GM18907 (cell line): ENCODE results near the gene TMOD3.
"Not testable (repeated sequence)": the region's sequence is repeated elsewhere in the genome, so short reads cannot be mapped to it uniquely, and the experiment has no call there.

ENCODE experiments used
- ATAC-seq: cut with Tn5 transposase; IDR thresholded peaks from one replicate; pipeline ENCODE4 v1.9.1; 2021; ENCODE audit warnings: mild to moderate bottlenecking, moderate library complexity; ENCODE audit not compliant: unreplicated experiment

Gene TMOD3

DNA sequence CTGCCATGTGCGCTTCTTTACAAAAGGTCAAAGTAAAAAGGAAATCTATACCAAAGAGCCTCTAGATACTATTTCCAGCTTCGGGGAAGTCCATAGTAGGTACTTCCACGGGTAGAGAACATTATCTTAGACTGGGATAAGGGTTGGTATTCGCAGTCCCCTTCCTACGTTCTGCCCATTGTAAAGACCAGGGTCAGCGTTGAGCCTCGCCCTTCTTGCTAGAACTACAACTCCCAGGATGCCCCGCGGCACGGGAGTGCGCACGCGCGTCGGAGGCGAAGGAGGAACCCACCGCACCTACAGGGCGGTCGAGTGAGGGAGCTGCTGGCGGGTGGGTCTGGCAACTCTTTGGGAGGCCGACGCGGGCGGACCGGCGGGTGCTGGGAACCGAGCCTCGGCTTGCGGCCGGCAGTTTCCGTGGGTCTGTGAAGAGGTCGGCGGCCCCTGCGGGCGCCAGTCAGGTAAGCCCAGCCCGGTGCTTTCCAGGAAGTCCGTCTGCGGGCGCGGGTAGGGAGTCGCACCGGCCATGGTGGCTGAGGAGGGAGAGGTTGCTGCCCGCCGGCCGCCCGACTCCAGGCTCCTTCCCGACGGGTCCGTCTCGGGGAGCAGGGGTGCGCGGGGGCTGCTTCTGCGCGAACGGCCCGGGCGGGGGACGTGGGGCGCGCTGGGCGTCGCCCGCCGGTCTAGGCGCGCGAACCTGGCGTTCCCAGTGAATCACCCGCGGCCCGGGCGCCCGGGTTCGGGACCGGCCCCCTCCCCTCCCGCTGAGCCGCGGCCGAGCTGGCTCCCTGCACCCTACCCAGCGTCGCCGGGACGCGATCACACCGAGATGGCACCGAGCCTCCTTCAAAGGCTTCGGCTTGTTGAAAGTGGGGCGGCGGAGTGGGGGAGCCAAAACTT is at the start of gene TMOD3:
Gene TMOD3 (plus strand): TSS at position 278 of the 900 bp plus-strand sequence. CDS start 33,232 bp downstream, outside the sequence.
- ATAC-seq: peak; percentile 89

DNA sequence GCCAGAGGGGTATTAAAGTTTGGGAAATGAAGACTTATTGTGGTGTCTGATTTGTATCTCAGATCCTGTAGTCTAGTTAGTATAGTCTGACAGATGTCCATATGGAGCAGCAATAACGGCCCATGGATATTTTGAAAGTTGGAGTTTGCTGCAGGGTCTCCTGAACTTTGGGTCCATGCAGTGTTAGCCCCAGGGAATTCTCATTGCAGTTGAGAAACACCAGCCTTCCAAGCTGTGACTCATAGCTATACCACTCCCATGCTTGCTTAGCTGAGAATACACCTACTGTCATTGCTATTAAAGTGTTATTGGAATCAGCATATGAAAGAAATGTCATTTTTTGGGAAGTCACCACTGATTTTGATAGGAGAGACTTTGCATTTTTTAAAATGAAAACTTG is 48.8 kb upstream of the TMOD3 start:
- no peak for ATAC-seq

DNA sequence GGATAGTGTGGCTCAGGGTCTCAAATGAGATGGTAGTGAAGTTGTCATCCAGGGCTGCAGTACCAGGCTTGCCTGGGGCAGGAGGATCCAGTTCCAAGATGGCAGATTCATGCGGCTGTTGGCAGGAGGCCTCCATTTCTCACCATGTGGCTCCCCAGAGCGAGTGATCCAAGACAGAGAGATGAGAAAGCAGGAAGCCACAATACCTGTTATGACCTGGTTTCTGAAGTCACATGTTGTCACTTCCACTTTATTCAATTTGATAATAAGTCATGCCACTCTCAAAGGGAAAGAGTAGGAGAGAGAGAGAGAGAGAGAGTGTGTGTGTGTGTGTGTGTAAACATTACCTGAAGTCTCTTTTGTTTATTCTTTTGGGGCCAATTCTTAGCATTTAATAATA is 47.9 kb upstream of the TMOD3 start:
- no peak for ATAC-seq

DNA sequence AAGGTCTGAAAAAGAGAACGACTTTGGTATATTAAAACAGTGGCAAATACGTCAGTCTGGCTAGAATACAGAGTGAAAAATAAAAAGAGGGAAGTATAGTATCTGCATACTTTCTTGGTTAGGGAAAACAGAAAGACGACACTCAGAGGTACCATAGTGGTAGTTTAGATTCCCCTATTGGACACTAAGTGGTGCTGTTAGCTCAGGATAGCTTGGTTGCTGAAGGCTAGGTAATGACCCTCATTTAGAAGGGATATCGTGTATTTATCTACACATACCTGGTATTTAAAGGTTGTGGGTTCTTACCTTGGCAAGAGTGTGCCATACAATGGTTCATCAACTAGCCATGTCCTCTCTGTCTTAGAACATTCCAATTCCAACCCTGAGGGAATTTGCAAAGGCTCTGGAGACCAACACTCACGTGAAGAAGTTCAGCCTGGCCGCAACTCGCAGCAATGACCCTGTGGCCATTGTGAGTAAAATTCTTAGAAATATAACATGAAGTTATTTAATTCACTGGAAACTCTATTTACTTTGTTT is 47.0 kb upstream of the TMOD3 start:
- no peak for ATAC-seq

DNA sequence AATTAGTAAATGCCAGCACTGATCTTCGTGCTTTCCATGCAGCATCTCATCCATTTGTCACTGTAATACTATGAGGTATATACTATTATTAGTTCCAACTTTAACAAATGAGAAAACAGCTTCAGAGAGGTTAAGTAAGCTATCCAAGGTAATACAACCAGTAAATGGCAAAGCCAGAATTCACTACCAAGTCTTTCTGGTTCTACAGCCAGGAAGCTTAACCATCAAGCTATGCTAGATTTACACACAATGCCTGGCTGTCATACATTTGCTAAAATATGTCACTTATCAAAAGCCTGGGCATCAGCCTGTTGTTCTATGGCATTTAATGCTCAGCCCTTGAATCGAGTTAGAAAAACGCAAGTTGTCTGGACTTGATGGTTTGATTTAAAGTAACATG is 45.5 kb upstream of the TMOD3 start:
- ATAC-seq: no peak

DNA sequence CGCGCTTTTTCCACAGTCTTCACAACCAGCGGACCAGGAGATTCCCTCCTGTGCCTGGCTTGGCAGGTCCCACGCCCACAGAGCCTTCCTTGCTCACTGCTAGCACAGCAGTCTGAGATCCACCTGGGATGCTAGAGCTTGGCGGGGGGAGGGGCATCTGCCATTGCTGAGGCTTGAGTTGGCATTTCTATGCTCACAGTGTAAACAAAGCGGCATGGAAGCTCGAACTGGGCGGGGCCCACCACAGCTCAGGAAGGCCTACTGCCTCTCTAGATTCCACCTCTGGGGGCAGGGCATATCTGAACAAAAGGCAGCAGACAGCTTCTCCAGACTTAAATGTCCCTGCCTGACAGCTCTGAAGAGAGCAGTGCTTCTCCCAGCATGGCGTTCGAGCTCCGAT is 42.3 kb upstream of the TMOD3 start:
- not testable (repeated sequence) for ATAC-seq

DNA sequence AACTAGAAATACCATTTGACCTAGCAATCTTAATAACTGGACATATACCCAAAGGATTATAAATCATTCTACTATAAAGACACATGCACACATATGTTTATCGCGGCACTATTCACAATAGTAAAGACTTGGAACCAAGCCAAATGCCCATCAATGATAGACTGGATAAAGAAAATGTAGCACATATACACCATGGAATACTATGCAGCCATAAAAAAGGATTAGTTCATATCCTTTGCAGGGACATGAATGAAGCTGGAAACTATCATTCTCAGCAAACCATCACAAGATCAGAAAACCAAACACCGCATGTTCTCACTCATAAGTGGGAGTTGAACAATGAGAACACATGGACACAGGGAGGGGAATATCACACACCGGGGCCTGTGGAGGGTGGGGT is 37.0 kb upstream of the TMOD3 start:
- ATAC-seq: not testable (repeated sequence)

DNA sequence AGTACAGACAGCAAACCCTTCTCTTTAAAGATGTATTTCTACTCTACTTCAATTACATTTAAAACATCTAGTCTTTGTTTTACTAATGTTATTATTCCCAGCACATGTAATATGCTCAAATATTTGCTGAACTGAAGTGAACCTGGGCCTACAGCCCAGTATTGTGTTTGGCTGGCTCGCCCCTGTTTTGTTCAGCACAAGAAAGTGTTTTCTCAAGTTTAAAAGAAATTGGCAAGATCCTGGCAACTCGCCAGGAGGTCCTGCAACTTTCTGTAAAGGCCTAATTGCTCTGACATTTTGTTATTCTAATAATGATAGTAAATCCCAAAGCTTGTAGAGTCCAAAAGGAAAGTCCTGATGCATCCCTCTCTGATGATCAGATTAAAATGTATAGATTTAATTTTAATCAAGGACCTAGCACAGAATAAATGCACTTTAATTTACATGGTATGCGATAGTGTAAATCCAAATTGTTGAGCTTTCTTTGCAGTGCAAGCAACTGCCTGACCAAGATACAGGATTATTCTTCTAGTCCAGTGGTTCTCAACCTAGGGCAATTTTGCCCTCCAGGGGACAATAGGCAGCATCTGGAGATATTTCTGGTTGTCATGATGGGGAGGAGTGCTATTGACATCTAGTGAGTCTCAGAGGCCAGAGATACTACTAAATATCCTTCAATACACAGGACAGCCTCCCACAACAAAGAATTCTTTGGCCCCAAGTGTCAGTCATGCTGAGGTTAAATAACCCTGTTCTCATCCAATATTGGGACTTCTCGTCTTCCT is 35.7 kb upstream of the TMOD3 start:
- no peak for ATAC-seq

DNA sequence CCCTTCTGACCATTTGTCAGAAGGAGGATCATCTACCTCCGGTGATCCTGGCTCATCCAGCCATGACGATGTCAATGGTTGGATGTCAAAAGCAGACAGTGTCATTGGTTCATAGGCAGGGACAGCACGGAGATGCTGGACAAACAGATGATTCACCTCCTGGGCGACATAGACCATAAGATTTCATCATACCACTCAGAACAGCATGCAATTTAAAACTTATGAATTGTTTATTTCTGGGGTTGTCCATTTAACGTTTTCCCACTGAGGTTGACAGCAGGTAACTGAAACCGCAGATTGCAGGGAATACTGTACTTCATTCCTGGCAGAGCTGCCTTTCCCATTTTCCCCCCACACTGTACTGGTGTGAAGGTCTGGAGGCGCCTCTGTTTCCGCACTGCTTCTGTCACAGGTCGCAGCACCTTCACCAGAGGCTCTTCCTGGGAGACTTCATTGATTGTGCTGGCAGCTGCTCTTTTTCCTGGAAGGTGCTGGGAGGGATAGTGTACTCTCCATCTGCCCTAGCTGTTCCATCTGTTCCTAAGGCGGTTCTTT is 32.5 kb upstream of the TMOD3 start:
- ATAC-seq: no peak

DNA sequence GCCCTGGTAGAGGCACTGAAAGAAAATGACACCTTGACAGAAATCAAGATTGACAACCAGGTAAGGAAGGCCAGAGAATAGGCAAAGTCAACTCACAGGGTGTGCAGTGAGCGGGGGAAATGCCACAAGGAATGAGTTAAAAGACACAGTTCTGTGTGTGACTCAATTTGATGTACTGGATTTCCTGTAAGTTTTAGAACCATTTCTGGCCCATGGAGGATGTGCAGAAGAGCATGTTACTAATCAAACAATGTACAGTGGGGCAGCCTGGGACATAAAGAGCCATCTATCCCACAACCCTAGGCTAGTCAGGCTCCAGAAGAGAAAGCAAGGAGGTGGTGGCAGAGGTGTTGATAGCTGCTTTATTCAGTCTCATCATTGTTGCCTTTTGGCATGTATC is 31.2 kb upstream of the TMOD3 start:
- ATAC-seq: no peak

DNA sequence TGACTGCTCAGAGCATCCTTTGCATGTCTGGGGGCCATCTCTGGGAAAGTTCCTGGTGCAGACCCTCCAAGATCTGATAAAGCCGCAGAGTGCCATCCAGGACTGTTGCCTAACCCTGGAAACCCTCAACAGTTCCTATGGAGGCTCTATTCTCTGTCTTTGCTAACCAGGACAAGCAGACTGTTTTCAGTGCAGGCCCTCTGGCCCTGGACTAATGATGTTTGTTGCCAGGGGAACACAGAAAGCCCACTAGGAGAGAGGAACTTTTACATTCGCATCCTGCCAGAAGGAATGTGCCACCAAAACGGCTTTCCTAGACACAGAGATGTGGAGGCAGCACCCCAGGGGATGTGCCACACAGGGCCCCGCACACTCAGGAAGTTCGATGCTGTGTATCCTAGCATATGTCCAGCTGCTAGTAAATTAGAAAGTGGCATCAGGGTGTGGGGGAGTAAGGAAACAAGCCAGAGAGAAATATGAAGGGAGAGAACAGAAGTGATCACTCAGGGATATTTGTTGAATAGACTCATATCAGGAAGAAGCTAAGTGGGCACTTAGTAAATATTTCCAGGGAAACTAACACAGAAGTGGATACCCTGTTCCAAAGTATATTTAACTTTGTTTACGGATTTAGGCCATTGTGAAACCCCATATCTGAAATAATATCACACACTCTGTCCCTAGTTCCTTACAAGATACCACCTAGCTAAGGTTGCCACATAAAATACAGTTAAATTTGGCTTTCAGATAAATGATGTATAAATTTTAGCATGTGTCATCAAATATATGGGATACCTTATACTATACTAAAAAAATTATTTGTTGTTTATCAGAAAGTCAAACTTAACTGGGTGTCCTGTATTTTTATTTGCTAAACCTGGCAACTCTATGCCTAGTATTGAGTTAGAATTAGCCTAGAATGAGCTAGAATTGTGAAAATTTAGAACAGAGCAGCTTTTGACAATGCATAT is 29.9 kb upstream of the TMOD3 start:
- ATAC-seq: no peak

DNA sequence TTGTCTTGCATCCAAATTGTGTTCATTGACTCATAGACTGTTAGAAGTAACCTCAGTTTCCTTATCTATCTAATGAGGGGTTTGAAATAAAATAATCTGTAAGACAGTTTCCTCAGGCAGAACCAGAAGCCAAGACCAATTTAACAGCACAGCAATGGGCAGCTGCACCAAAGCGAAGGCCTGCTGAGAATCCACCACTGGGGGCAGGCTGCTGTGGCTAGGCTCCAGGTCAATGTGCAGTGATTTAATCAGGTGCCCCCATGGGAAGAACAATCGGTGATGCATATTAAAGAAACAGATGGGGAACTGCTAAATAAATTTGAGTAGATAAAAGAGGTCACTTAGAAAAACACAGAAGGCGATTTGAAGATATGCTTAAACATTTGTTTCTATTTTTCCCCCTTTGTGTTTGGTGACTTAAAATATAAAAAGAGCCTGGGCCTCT is 28.0 kb upstream of the TMOD3 start:
- no peak for ATAC-seq

DNA sequence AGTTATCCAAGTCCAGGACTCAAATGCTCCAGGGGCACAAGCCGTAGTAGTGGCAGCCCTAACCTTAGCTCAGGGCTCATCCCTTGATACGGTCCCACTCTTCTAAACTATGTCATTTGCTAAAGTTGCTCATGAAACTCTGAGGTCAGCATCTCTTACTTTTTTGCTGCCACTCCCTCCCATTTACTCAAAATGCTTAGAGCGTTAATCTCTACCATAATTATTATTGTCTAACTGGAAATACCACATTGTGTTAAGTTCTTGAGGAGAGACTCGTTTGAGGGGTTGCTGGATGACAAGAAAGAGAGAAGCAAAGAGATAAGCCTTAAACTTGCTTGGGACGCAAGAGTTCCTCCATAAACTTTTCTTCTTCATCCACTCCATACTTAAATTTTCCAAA is 26.9 kb upstream of the TMOD3 start:
- ATAC-seq: no peak

DNA sequence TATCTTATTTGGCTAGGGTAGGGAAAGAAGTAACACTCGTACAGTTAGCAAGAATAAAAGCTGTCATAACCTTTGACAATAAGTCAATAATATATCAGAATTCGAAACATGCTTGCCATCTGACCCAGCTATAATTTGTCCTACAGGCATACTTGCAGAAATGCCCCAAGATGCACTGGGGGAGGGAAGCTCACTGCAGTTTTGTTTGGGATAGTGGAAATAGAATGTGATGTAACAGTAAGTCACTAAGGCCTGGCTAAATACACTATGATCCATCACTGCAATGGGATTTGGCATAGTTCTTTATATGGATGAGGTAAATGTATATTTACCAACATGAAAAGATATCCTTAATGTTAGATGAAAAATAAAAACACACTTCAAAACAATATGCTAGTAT is 25.5 kb upstream of the TMOD3 start:
- no peak for ATAC-seq

DNA sequence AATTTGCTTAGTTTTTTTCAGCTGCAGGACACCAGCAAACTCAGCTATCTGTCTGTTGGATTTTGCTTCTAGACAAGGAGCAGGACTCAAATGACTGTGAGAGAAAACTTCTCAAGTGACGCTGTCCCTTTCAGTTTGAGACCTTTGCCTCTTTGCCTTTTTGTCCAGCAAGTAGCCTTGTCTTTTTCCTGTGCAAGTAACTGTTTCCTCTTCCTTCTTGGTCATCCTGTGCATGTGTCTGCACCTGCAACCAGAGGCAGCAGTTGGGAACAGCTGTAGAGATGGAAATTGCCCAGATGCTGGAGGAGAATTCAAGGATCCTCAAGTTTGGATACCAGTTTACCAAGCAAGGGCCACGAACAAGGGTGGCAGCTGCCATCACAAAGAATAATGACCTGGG is 23.3 kb upstream of the TMOD3 start:
- ATAC-seq: no peak

DNA sequence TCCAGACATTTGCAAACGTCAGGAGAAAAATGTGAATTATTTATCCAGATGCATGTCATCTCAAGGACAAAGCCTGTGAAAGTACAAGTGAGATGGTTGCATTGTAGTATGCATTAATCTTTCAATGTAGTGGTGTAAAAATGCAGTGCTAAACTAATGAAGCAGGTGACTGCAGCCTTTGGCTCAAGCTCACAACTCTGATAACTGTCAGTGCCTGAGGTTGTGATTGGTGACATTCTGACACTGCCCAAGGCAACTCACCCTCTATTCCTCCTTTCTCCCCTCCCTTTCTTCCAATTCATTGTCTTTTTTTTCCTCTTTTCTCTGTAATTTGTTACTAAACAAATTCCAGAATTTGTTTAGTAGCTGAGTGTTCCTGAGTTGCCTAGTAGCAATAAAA is 20.0 kb upstream of the TMOD3 start:
- no peak for ATAC-seq

DNA sequence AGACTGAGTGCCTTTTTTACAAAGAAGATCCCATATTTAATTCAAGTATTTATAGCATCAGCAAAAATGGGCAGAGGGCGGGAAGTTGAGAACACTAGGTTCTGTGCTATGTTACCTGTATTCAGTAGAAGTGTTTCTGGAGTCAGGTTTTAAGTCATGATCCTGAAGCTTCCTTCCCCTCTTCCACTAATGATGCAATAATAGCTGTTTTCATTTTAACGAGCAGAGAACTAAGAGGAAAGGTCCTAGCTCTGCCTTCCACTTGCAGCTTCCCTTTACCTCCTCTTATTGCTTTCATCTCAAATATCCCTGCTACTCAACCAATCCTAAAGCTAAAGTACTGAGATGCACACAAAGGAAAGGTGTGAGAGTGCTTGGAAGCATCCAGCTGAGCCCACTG is 16.9 kb upstream of the TMOD3 start:
- no peak for ATAC-seq

DNA sequence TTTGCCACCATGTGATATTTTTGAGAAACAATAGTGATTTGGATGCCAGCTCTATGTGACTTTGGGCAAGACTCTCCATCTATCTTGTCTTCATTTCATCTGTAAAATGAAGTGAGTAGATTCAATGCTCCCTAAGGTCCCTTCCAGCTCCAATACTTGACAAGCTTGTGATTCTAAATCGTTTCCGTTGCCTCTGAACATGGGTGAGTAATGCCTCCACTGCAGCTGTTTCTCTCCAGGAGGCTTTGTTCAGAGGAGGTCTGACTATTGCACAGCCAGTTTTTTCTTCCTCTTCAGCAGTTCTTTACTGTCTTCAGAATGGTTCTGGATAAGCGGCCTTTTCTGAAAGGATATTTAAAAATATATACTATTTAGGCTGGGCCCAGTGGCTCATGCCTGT is 14.8 kb upstream of the TMOD3 start:
- ATAC-seq: no peak

DNA sequence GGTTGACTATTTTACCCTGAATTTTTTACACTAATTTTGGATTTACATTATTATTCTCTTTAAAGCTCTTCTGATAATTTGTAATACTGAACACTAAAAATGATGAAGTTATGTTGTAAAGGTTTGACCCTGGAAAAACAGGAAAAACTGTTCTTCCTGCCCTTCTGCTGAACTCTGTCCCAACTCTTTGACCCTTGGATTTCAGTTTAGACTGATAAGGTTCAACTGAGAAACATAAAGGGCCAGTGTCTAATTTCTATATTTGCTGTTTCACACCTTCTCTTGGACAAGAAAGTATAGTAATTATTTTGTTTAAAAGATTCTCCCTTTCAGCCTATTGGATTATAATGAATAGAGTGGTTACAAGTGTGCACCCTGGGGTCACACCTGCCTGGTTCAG is 12.8 kb upstream of the TMOD3 start:
- no peak for ATAC-seq

DNA sequence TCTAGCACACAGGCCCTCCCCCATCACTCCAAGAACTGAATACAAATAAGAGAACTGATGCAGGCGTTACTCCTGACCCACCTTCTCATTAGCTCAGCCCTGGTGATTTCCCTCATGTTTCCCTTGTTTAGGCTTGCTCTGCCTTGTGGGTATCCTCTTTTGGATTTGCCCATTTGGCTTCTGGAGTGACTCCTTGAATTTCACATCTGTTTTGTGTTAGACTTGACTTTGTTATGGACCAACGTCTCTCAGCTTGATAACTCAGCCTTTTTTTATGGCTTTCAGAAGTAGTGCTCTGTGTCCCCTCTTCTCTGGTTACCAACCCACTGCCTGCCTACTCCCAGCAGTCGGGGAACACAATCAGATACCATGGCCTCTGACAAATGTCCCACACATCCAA is 11.3 kb upstream of the TMOD3 start:
- no peak for ATAC-seq
